22Rv1 (cell line): Measurements from ENCODE around the gene AMBRA1.

Experiments used
- CTCF ChIP-seq: fragments of 450-650 bp; IDR thresholded peaks from 2 replicates; pipeline ENCODE4 v1.5.1; 2017; ENCODE audit warnings: mild to moderate bottlenecking
- ZFX ChIP-seq: fragments of 450-650 bp; IDR thresholded peaks from 2 replicates; pipeline ENCODE4 v1.6.1; 2017; ENCODE audit warnings: antibody characterized with exemption, borderline replicate concordance

DNA sequence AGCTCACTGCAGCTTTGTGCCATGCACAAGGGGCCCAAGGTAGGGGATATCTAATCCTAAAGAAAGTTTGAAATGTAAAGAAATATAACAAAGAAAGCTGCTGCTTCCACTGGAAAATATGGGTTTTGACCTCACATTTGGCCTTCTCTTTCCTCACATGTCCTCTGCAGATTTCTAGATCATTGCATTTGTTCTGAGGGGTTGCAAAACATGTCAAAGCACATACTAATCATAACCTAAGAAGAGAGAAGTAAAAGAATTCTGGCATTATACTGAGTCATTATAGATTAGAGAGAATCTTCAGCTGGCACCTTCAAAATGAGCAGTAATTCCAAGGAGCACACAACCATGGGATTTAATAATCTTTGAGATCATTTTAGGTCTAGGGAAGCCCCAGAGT, 109.7 kb downstream of the AMBRA1 start:
- TF ChIP-seq CTCF (no peak), ZFX (no peak)
